Cardiac muscle cell (in vitro differentiated cells and primary cell): ENCODE measurements around the gene OR5K4. TPM values are rescaled to one million over a fixed set of nuclear protein-coding genes. Genes with fewer than 3 reads are reported as not detected.

ENCODE experiments used
- DNase-seq, 2 donors: peaks; one replicate each; pipeline versions ENCODE4 v3.0.0 to v3.0.0-alpha.2; 2010 to 2017; ENCODE audit warnings: low read depth in 1 of 2, low spot score in 1 of 2
- H3K27ac ChIP-seq: fragments of 200-600 bp; sonication (generic); 2 replicates; pipeline ENCODE4 v1.5.1; 2016
- H3K27me3 ChIP-seq: fragments of 200-600 bp; sonication (generic); 2 replicates; pipeline ENCODE4 v1.6.0; 2016; ENCODE audit warnings: control low read depth
- H3K36me3 ChIP-seq: fragments of 200-600 bp; sonication (generic); 2 replicates; pipeline ENCODE4 v1.5.1; 2016; ENCODE audit warnings: control low read depth
- H3K4me1 ChIP-seq: fragments of 200-600 bp; sonication (generic); 2 replicates; pipeline ENCODE4 v1.8.1; 2017; ENCODE audit warnings: low read depth, mild to moderate bottlenecking, mixed run types
- H3K4me3 ChIP-seq: fragments of 200-600 bp; sonication (generic); 2 replicates; pipeline ENCODE4 v1.5.1; 2016; ENCODE audit warnings: mild to moderate bottlenecking
- H3K9me3 ChIP-seq: fragments of 200-600 bp; sonication (generic); 2 replicates; pipeline ENCODE4 v1.5.1; 2017; ENCODE audit warnings: low read depth, mild to moderate bottlenecking, control low read depth
- CTCF ChIP-seq: IDR thresholded peaks from 2 replicates; pipeline ENCODE4 v1.5.1; 2012; ENCODE audit warnings: low read depth, mild to moderate bottlenecking, low read length
- polyA plus RNA-seq: library from polyadenylated mRNA; unstranded; fragments of >200 nt; fragmentation: Nextera tagmentation; extraction: Ambion mirVana; gene quantifications from 2 replicates; pipeline ENCODE4 v1.2.1, GENCODE V29; 2016
- total RNA-seq: library from RNA; depleted of rRNA; stranded (reverse); fragments of >200 nt; gene quantifications from 2 replicates; pipeline ENCODE4 v1.2.3, GENCODE V29; 2016

OR5K4 gene
- total and polyA plus RNA-seq, 2 experiments from 2014 or later, result not detected

GRCh38 chr3:98371186-98371585, 17.5 kb downstream of the OR5K4 start:
- no peak for DNase-seq
- no peak for TF ChIP-seq CTCF
- Histone ChIP-seq H3K4me1 (no peaks in the 10 kb centered on the region), H3K27ac (no peak overlapping the region), H3K4me3 (no peak overlapping the region), H3K9me3 (no peaks in the 10 kb centered on the region), H3K36me3 (no peaks in the 10 kb centered on the region), H3K27me3 (no peaks in the 10 kb centered on the region)

GRCh38 chr3:98371853-98372252, 18.2 kb downstream of the OR5K4 start:
- TF ChIP-seq CTCF, result no peak
- DNase-seq, result no peak

GRCh38 chr3:98372445-98372844, 18.8 kb downstream of the OR5K4 start:
- Histone ChIP-seq H3K4me1 (no peaks in the 10 kb centered on the region), H3K27ac (no peak overlapping the region)
- TF ChIP-seq CTCF, result no peak

More at GRCh38 chr3:98371853-98372252, 18.2 kb downstream of the OR5K4 start:
- H3K4me1 ChIP-seq, result no peaks in the 10 kb centered on the region
- H3K36me3 ChIP-seq, result no peaks in the 10 kb centered on the region
- H3K27me3 ChIP-seq, result no peaks in the 10 kb centered on the region
- H3K9me3 ChIP-seq, result no peaks in the 10 kb centered on the region
- no peak overlapping the region for H3K27ac ChIP-seq
- no peak overlapping the region for H3K4me3 ChIP-seq

GRCh38 chr3:98376631-98377030, 23.0 kb downstream of the OR5K4 start:
- TF ChIP-seq CTCF, result no peak
- no peak overlapping the region for H3K27ac ChIP-seq
- no peaks in the 10 kb centered on the region for H3K27me3 ChIP-seq
- DNase-seq, result no peak
- H3K4me3 ChIP-seq, result no peak overlapping the region
- H3K36me3 ChIP-seq, result no peaks in the 10 kb centered on the region
- H3K4me1 ChIP-seq, result no peaks in the 10 kb centered on the region
- H3K9me3 ChIP-seq, result no peaks in the 10 kb centered on the region

More at GRCh38 chr3:98372445-98372844, 18.8 kb downstream of the OR5K4 start:
- H3K36me3 ChIP-seq, result no peaks in the 10 kb centered on the region
- DNase-seq, result no peak
- no peak overlapping the region for H3K4me3 ChIP-seq
- H3K27me3 ChIP-seq, result no peaks in the 10 kb centered on the region
- H3K9me3 ChIP-seq, result no peaks in the 10 kb centered on the region

GRCh38 chr3:98388147-98388546, 34.5 kb downstream of the OR5K4 start:
- no peak for DNase-seq
- Histone ChIP-seq H3K36me3 (no peaks in the 10 kb centered on the region), H3K4me1 (no peaks in the 10 kb centered on the region), H3K27me3 (no peaks in the 10 kb centered on the region), H3K4me3 (no peak overlapping the region), H3K27ac (no peak overlapping the region), H3K9me3 (no peaks in the 10 kb centered on the region)
- no peak for TF ChIP-seq CTCF

- H3K27me3 ChIP-seq, result no peaks in the 10 kb centered on the region
These were observed 36.7 kb downstream of the OR5K4 start, which contains the start of gene OR5K3 for GRCh38 chr3:98390366-98390765. OR5K3 (plus strand) TSS chr3:98390666; CDS start chr3:98390666, 0 bp downstream.

More at GRCh38 chr3:98390366-98390765, 36.7 kb downstream of the OR5K4 start, which contains the start of gene OR5K3:
- Histone ChIP-seq H3K36me3 (no peaks in the 10 kb centered on the region), H3K27ac (no peak within 1 kb of the TSS), H3K9me3 (no peaks in the 10 kb centered on the region), H3K4me1 (no peaks in the 10 kb centered on the region), H3K4me3 (no peak within 1 kb of the TSS)
- no peak for TF ChIP-seq CTCF
- no peak for DNase-seq
